ENCODE data around the gene FZD4.

FZD4 gene

GRCh38 chr11:86912238-86912637 lies 43.0 kb downstream of the FZD4 start:
- no peak for DNase-seq (ENCODE audit: low spot score)

GRCh38 chr11:86910592-86910991 lies 44.6 kb downstream of the FZD4 start:
- DNase-seq (ENCODE audit: low spot score) = no peak

GRCh38 chr11:86906198-86906597 lies 49.0 kb downstream of the FZD4 start:
- DNase-seq (ENCODE audit: low spot score) = no peak

GRCh38 chr11:86905252-86905651 lies 49.9 kb downstream of the FZD4 start:
- no peak for DNase-seq (ENCODE audit: low spot score)

- no peak for DNase-seq (ENCODE audit: low spot score)
These were observed 51.2 kb downstream of the FZD4 start for GRCh38 chr11:86904001-86904400.

GRCh38 chr11:86902345-86902744 lies 52.9 kb downstream of the FZD4 start:
- no peak for DNase-seq (ENCODE audit: low spot score)

- DNase-seq (ENCODE audit: low spot score) = no peak
These were observed 53.6 kb downstream of the FZD4 start for GRCh38 chr11:86901599-86901998.

GRCh38 chr11:86900162-86900561 lies 55.0 kb downstream of the FZD4 start:
- DNase-seq (ENCODE audit: low spot score) = no peak

- DNase-seq (ENCODE audit: low spot score) = no peak
These were observed 56.5 kb downstream of the FZD4 start for GRCh38 chr11:86898689-86899088.

- peak; percentile 61 for DNase-seq (ENCODE audit: low spot score)
These were observed 58.8 kb downstream of the FZD4 start for GRCh38 chr11:86896441-86896841.
